ENCODE results near the gene RALGPS1. TPM values are rescaled to one million over a fixed set of nuclear protein-coding genes. Genes with fewer than 3 reads are reported as not detected.

The RALGPS1 gene
- total and polyA plus RNA-seq, 7 donors, result 3.9 to 7.7 (median 5.4) TPM

- ATAC-seq, result peak; percentile 100
- Histone ChIP-seq H3K9me3 (no peaks in the 10 kb centered on the region), H3K27me3 (ENCODE audit: insufficient read depth in 3 of 3, low read length in 2 of 3) (no peaks in the 10 kb centered on the region), H3K36me3 (ENCODE audit: insufficient read depth in 1 of 2, low read depth in 1 of 2) (peaks cover 0 to 4% of the 10 kb centered on the region in 2 donors), H3K4me1 (peaks cover 5% of the 10 kb centered on the region), H3K4me3 (peak overlapping the region; percentile 80), H3K27ac (peak overlapping the region; percentile 79)
- TF ChIP-seq, protein P1, sequence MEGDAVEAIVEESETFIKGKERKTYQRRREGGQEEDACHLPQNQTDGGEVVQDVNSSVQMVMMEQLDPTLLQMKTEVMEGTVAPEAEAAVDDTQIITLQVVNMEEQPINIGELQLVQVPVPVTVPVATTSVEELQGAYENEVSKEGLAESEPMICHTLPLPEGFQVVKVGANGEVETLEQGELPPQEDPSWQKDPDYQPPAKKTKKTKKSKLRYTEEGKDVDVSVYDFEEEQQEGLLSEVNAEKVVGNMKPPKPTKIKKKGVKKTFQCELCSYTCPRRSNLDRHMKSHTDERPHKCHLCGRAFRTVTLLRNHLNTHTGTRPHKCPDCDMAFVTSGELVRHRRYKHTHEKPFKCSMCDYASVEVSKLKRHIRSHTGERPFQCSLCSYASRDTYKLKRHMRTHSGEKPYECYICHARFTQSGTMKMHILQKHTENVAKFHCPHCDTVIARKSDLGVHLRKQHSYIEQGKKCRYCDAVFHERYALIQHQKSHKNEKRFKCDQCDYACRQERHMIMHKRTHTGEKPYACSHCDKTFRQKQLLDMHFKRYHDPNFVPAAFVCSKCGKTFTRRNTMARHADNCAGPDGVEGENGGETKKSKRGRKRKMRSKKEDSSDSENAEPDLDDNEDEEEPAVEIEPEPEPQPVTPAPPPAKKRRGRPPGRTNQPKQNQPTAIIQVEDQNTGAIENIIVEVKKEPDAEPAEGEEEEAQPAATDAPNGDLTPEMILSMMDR (IDR thresholded peaks at IDR 0.05), result no peak
- peak; percentile 99 for DNase-seq
- intact Hi-C loops (cut with DNase I), result no loop called here
- 4 to 6% (median 5%) methylated on average over 53 of the region's 53 CpGs for WGBS, 3 donors
These were observed 330.3 kb downstream of the RALGPS1 start for GRCh38 chr9:127244609-127245601.

DNA sequence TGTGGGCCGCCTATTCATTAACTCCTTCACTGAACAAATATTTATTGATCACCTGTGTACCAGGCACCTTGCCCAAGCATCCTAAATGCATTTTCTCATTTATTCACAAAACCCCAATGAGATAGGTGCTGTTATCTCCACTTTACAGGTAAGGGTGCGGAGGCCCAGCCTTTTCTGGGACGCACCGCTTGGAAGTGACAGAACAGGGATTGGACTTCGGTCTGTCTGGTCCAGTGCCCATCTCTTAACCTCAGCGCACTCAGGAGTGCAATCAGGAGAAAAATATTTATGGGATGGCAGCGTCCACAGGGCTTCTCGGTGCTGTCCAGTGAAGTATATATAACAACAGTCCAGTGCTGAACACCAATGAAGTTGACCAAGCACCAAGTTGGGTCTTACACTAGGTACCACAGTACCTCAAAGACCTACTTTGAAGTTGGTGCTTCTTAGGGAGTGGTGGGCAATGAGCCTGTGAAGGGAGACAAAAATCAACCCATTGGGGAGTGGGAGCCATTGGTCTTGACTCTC is 331.1 kb downstream of the RALGPS1 start:
- no peak for ATAC-seq

DNA sequence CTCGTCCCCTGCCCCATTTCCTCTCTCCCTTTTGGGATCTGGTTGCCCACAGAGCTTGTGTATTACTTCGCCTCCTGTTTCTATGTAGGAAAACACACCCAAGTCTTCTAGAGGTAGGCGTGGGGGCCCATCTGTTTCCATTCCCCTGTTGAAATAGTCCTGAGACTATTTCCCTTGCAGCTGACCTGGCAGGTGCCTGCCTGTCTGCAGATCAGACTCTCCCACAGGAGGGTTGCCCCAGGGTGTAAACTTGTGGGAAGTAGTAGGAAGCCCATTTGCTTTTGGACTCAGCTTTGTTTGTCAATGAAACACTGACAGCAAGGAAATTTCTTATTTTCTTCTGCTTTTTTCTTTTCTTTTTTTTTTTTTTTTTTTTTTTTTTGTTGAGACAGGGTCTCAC is 333.7 kb downstream of the RALGPS1 start:
- Histone ChIP-seq H3K4me3 (no peak overlapping the region), H3K27me3 (ENCODE audit: insufficient read depth in 3 of 3, low read length in 2 of 3) (no peaks in the 10 kb centered on the region), H3K36me3 (ENCODE audit: insufficient read depth in 1 of 2, low read depth in 1 of 2) (peaks cover 0 to 2% of the 10 kb centered on the region in 2 donors), H3K27ac (no peak overlapping the region), H3K9me3 (no peaks in the 10 kb centered on the region), H3K4me1 (peaks cover 12% of the 10 kb centered on the region)
- ATAC-seq, result no peak
- TF ChIP-seq, protein P1 (IDR thresholded peaks at IDR 0.05), result no peak
- WGBS, 3 donors, result 90 to 94% (median 92%) methylated on average over 3 of the region's 3 CpGs
- no peak for DNase-seq
- intact Hi-C loops (cut with DNase I), result no loop called here

More for the DNA sequence above, 331.1 kb downstream of the RALGPS1 start:
- intact Hi-C loops (cut with DNase I), result no loop called here
- Histone ChIP-seq H3K4me3 (peak overlapping the region; percentile 80), H3K4me1 (peaks cover 5% of the 10 kb centered on the region), H3K27ac (no peak overlapping the region), H3K27me3 (ENCODE audit: insufficient read depth in 3 of 3, low read length in 2 of 3) (no peaks in the 10 kb centered on the region), H3K9me3 (no peaks in the 10 kb centered on the region), H3K36me3 (ENCODE audit: insufficient read depth in 1 of 2, low read depth in 1 of 2) (peaks cover 0 to 4% of the 10 kb centered on the region in 2 donors)
- 74 to 80% (median 76%) methylated on average over 8 of the region's 8 CpGs for WGBS, 3 donors
- TF ChIP-seq, protein P1 (IDR thresholded peaks at IDR 0.05), result no peak
- no peak for DNase-seq

DNA sequence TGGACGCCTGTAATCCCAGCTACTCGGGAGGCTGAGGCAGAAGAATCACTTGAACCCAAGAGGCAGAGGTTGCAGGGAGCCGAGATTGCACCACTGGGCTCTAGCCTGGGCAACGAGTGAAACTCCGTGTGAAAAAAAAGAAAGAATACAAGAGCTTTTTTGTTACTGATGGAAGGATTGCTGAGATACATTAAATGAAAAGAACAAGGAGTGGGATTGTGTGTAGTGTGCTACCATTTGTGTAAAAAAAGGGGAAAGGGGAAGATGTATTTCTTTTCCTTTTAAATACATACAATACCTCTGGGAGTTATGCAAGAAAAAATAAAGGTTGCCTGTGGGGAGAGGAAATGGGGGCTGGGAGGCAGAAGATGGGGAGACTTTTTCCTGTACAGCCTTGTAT is 335.3 kb downstream of the RALGPS1 start:
- Histone ChIP-seq H3K4me1 (peaks cover 12% of the 10 kb centered on the region), H3K27ac (no peak overlapping the region), H3K9me3 (no peaks in the 10 kb centered on the region), H3K4me3 (no peak overlapping the region), H3K27me3 (ENCODE audit: insufficient read depth in 3 of 3, low read length in 2 of 3) (no peaks in the 10 kb centered on the region), H3K36me3 (ENCODE audit: insufficient read depth in 1 of 2, low read depth in 1 of 2) (no peaks in the 10 kb centered on the region)
- ATAC-seq (no peak), DNase-seq (no peak)
- 89 to 95% (median 89%) methylated on average over 5 of the region's 5 CpGs for WGBS, 3 donors
- intact Hi-C loops (cut with DNase I), result no loop called here
- TF ChIP-seq, protein P1 (IDR thresholded peaks at IDR 0.05), result no peak
